Upper lobe of left lung (tissue), 4 donors: Measurements from ENCODE around the gene TGM6.

Experiments used
- CTCF ChIP-seq, 6 experiments: fragments of 450-650 bp in 4 of 6; fragments of 200-600 bp in 2 of 6; sonication (generic) in 2 of 6; IDR thresholded peaks; one replicate each; pipeline ENCODE4 v1.5.1; 2016 to 2019; ENCODE audit warnings: antibody characterized with exemption in 6 of 6
- POLR2A ChIP-seq, 4 donors: fragments of 450-650 bp; IDR thresholded peaks; one replicate each; pipeline ENCODE4 v1.5.1; 2016 to 2017; ENCODE audit warnings: antibody characterized with exemption in 4 of 4, mild to moderate bottlenecking in 2 of 4
- POLR2AphosphoS5 ChIP-seq, 2 donors: sonication (generic); formaldehyde crosslinking; IDR thresholded peaks; one replicate each; pipeline ENCODE4 v1.5.1; 2017; ENCODE audit warnings: antibody characterized with exemption in 2 of 2

GRCh38 chr20:2340823-2341222 is 39.9 kb upstream of the TGM6 start:
- TF ChIP-seq POLR2AphosphoS5 (IDR thresholded peaks at IDR 0.05): no peak
- no peak for TF ChIP-seq CTCF (IDR thresholded peaks at IDR 0.05)
- no peak for TF ChIP-seq POLR2A (IDR thresholded peaks at IDR 0.05)
